Measurements from ENCODE around the gene SIPA1. TPM values are rescaled to one million over a fixed set of nuclear protein-coding genes. Genes with fewer than 3 reads are reported as not detected.

The SIPA1 gene
- total RNA-seq, 1 experiment from 2014 or later, result 65.4 TPM

DNA sequence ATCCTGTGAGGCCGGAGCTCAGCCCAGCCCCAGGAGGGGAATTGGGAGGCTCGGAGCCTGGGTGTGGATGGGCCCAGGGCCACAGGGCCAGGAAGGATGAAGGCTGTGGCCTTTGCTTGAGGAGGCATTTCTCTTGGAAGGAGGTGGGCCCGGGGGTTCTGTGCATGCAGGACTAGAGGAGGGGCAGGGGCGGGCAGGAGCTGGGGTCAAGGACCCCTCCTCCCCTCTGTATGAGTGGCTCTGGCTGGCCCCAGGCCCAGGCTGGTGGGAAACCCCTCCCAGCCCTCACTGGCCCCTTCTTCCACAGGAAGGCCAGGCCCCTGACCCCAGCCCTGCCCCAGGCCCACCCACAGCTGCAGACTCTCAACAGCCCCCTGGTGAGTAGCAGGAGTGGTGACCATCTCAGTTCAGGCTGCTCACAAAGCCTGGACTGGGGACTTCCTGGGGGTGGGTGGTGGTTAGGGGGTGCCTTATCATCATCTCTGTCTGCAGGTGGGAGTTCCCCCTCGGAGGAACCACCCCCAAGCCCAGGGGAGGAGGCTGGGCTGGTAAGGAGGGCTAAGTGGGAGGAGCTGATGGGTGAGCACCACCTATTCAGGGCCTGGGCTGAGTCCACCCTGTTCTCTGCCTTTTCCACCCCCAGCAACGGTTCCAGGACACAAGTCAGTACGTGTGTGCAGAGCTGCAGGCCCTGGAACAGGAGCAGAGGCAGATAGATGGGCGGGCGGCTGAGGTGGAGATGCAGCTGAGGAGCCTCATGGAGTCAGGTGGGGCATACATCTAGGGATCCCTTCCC is 48.3 kb upstream of the SIPA1 start:
- peaks cover 32% of the 10 kb centered on the region for H3K4me1 Mint-ChIP-seq
- H3K4me3 Mint-ChIP-seq, result no peak overlapping the region
- H3K36me3 Mint-ChIP-seq, result no peaks in the 10 kb centered on the region
- no peak for TF ChIP-seq GRHL2 (CRISPR knock-in tag; IDR thresholded peaks at IDR 0.05; ENCODE audit: insufficient replicate concordance, severe bottlenecking)
- TF ChIP-seq, protein P1, sequence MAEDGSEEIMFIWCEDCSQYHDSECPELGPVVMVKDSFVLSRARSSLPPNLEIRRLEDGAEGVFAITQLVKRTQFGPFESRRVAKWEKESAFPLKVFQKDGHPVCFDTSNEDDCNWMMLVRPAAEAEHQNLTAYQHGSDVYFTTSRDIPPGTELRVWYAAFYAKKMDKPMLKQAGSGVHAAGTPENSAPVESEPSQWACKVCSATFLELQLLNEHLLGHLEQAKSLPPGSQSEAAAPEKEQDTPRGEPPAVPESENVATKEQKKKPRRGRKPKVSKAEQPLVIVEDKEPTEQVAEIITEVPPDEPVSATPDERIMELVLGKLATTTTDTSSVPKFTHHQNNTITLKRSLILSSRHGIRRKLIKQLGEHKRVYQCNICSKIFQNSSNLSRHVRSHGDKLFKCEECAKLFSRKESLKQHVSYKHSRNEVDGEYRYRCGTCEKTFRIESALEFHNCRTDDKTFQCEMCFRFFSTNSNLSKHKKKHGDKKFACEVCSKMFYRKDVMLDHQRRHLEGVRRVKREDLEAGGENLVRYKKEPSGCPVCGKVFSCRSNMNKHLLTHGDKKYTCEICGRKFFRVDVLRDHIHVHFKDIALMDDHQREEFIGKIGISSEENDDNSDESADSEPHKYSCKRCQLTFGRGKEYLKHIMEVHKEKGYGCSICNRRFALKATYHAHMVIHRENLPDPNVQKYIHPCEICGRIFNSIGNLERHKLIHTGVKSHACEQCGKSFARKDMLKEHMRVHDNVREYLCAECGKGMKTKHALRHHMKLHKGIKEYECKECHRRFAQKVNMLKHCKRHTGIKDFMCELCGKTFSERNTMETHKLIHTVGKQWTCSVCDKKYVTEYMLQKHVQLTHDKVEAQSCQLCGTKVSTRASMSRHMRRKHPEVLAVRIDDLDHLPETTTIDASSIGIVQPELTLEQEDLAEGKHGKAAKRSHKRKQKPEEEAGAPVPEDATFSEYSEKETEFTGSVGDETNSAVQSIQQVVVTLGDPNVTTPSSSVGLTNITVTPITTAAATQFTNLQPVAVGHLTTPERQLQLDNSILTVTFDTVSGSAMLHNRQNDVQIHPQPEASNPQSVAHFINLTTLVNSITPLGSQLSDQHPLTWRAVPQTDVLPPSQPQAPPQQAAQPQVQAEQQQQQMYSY (CRISPR knock-in tag; IDR thresholded peaks at IDR 0.05), result peak; percentile 72
- no peak for DNase-seq (ENCODE audit: low spot score)
- peaks cover 75% of the 10 kb centered on the region for H3K27me3 Mint-ChIP-seq (ENCODE audit: low read depth)
- POLR2A ChIA-PET, result interaction anchor here (0.5 to 0.9 kb wide), 2 partner anchors 49 to 191 kb away, joined by 3 to 6 read pairs; no protein-coding TSS in a partner anchor
- ATAC-seq, result no peak
- no peak overlapping the region for H3K27ac Mint-ChIP-seq
- CTCF ChIA-PET, result interaction anchor here (0.9 to 13.8 kb wide), 8 partner anchors 13 to 50 kb away, joined by 4 to 311 read pairs (median 30); partner anchors contain the start of genes EHBP1L1, FAM89B, LTBP3 and MAP3K11
- H3K9me3 Mint-ChIP-seq, result no peaks in the 10 kb centered on the region

DNA sequence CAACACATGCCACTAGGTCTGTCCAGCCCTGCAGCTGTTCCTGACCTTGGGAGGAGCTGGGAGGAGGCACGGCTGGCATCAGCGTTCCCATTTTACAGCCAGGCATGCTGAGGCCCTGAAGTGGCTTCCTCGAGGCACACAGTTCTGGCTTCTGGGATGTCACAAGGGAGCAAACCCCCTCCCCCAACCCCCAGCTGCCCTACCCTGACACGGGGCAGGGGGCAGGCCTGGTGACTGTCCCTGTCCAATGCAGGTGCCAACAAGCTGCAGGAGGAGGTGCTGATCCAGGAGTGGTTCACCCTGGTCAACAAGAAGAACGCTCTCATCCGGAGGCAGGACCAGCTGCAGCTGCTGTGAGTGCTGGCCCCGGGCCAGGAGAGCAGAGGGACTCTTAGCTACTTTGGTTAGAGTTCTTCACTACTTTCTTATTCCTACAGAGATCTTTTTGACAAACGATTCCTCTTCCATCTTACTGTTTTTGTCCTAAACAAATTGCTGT is 47.6 kb upstream of the SIPA1 start:
- H3K27ac Mint-ChIP-seq, result no peak overlapping the region
- CTCF ChIA-PET, result interaction anchor here (1.2 to 13.8 kb wide), 8 partner anchors 15 to 261 kb away, joined by 4 to 311 read pairs (median 30); partner anchors contain the start of genes EHBP1L1, FAM89B, LTBP3 and MAP3K11

DNA sequence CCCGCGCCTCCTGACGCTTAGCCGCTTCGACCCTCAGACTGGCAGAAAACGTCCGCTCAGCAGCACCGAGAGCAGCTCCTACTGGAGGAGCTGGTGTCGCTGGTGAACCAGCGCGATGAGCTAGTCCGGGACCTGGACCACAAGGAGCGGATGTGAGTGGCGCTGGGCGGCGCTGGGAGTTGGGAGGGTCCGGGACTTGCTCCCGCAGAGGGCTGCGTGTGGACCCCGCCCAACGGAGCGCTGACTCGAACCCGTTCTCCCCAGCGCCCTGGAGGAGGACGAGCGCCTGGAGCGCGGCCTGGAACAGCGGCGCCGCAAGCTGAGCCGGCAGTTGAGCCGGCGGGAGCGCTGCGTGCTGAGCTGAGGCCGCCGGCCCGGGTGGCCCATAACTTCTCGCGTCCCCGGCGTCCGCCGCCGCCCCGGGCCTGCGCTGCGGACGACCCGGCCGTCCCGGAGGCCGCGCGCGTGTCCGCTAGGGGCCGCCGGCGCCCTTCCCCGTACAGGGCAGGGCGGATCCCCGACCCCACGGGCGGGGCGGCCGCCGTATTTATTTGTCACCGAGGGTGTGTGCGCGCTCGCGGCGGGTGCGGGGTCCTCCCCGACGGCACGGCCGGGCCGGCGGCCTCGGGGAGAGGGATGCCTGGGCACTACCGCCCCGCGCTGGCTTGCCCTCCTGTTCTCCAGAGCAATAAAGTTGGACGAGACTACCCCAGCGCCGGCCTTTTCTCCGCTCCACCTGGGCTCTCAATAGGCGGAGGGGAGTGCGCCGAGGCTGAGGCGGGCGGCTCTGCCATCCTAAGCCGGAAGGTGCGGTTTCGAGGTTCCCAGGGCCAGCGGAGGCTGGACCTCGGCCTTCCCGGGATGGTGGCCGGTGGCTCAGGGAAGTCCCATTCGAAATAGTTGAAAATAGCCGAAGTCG is 45.7 kb upstream of the SIPA1 start:
- H3K36me3 Mint-ChIP-seq, result no peaks in the 10 kb centered on the region
- no peak overlapping the region for H3K27ac Mint-ChIP-seq
- H3K4me3 Mint-ChIP-seq, result peak overlapping the region; percentile 65
- H3K4me1 Mint-ChIP-seq, result peaks cover 28% of the 10 kb centered on the region
- ChIA-PET CTCF (interaction anchor here (0.7 to 13.8 kb wide), 32 partner anchors 8 to 690 kb away, joined by 3 to 311 read pairs (median 6); partner anchors contain the start of genes AP5B1, CCDC85B, CFL1 and EHBP1L1), POLR2A (interaction anchor here (0.7 to 2.0 kb wide), 10 partner anchors 15 to 259 kb away, joined by 3 to 7 read pairs (median 4); partner anchors contain the start of genes PCNX3 and SIPA1)
- H3K27me3 Mint-ChIP-seq (ENCODE audit: low read depth), result peaks cover 55% of the 10 kb centered on the region
- DNase-seq (ENCODE audit: low spot score) (peak; percentile 79), ATAC-seq (peak; percentile 69)
- no peaks in the 10 kb centered on the region for H3K9me3 Mint-ChIP-seq
- TF ChIP-seq HMGXB4 (CRISPR knock-in tag; IDR thresholded peaks at IDR 0.05) (peak; percentile 74; the same call in 1 of the 2 replicates), MAX (CRISPR knock-in tag; IDR thresholded peaks at IDR 0.05) (0 out of 2 replicates have a peak, but pooled peaks have one; percentile 18)
- TF ChIP-seq, protein P2, sequence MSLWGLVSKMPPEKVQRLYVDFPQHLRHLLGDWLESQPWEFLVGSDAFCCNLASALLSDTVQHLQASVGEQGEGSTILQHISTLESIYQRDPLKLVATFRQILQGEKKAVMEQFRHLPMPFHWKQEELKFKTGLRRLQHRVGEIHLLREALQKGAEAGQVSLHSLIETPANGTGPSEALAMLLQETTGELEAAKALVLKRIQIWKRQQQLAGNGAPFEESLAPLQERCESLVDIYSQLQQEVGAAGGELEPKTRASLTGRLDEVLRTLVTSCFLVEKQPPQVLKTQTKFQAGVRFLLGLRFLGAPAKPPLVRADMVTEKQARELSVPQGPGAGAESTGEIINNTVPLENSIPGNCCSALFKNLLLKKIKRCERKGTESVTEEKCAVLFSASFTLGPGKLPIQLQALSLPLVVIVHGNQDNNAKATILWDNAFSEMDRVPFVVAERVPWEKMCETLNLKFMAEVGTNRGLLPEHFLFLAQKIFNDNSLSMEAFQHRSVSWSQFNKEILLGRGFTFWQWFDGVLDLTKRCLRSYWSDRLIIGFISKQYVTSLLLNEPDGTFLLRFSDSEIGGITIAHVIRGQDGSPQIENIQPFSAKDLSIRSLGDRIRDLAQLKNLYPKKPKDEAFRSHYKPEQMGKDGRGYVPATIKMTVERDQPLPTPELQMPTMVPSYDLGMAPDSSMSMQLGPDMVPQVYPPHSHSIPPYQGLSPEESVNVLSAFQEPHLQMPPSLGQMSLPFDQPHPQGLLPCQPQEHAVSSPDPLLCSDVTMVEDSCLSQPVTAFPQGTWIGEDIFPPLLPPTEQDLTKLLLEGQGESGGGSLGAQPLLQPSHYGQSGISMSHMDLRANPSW (CRISPR knock-in tag; conservative IDR thresholded peaks at IDR 0.05; ENCODE audit: low read depth), result 0 out of 2 replicates have a peak, but pooled peaks have one; percentile 37
- TF ChIP-seq, protein P1 (CRISPR knock-in tag; IDR thresholded peaks at IDR 0.05), result peak; percentile 52
- TF ChIP-seq, protein P3, sequence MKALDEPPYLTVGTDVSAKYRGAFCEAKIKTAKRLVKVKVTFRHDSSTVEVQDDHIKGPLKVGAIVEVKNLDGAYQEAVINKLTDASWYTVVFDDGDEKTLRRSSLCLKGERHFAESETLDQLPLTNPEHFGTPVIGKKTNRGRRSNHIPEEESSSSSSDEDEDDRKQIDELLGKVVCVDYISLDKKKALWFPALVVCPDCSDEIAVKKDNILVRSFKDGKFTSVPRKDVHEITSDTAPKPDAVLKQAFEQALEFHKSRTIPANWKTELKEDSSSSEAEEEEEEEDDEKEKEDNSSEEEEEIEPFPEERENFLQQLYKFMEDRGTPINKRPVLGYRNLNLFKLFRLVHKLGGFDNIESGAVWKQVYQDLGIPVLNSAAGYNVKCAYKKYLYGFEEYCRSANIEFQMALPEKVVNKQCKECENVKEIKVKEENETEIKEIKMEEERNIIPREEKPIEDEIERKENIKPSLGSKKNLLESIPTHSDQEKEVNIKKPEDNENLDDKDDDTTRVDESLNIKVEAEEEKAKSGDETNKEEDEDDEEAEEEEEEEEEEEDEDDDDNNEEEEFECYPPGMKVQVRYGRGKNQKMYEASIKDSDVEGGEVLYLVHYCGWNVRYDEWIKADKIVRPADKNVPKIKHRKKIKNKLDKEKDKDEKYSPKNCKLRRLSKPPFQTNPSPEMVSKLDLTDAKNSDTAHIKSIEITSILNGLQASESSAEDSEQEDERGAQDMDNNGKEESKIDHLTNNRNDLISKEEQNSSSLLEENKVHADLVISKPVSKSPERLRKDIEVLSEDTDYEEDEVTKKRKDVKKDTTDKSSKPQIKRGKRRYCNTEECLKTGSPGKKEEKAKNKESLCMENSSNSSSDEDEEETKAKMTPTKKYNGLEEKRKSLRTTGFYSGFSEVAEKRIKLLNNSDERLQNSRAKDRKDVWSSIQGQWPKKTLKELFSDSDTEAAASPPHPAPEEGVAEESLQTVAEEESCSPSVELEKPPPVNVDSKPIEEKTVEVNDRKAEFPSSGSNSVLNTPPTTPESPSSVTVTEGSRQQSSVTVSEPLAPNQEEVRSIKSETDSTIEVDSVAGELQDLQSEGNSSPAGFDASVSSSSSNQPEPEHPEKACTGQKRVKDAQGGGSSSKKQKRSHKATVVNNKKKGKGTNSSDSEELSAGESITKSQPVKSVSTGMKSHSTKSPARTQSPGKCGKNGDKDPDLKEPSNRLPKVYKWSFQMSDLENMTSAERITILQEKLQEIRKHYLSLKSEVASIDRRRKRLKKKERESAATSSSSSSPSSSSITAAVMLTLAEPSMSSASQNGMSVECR (CRISPR knock-in tag; IDR thresholded peaks at IDR 0.05; ENCODE audit: borderline replicate concordance), result peak; percentile 36; the same call in 1 of the 2 replicates

More for the DNA sequence above, 47.6 kb upstream of the SIPA1 start:
- Mint-ChIP-seq H3K4me3 (no peak overlapping the region; the same call in 1 of the 2 replicates), H3K4me1 (peaks cover 32% of the 10 kb centered on the region), H3K27me3 (ENCODE audit: low read depth) (peaks cover 74% of the 10 kb centered on the region), H3K36me3 (no peaks in the 10 kb centered on the region), H3K9me3 (no peaks in the 10 kb centered on the region)
- no peak for ATAC-seq
- TF ChIP-seq ZNF121 (CRISPR knock-in tag; IDR thresholded peaks at IDR 0.05) (no peak), EMX1 (CRISPR knock-in tag; IDR thresholded peaks at IDR 0.05) (no peak)
- DNase-seq (ENCODE audit: low spot score), result no peak
- POLR2A ChIA-PET, result interaction anchor here (0.9 kb wide), 1 partner anchor 49 kb away, joined by 3 read pairs; no protein-coding TSS in a partner anchor

All from WTC11 (cell line).